Sigmoid colon (tissue), 7 donors: ENCODE results near the gene OCRL. TPM values are rescaled to one million over a fixed set of nuclear protein-coding genes. Genes with fewer than 3 reads are reported as not detected.

Source experiments
- DNase-seq: peaks from one replicate; pipeline ENCODE4 v3.0.0-alpha.2; 2019
- H3K27ac ChIP-seq, 4 donors: fragments of 200-600 bp; sonication (generic); one replicate each; pipeline ENCODE4 v1.5.1; 2016 to 2019; ENCODE audit warnings: mild to moderate bottlenecking in 1 of 4
- H3K27me3 ChIP-seq, 3 donors: fragments of 200-600 bp; sonication (generic); one replicate each; pipeline ENCODE4 v1.5.1; 2019; ENCODE audit warnings: mild to moderate bottlenecking in 1 of 3
- H3K36me3 ChIP-seq, 4 donors: fragments of 200-600 bp; sonication (generic); one replicate each; pipeline ENCODE4 v1.5.1; 2016 to 2019
- H3K4me1 ChIP-seq, 4 donors: fragments of 200-600 bp; sonication (generic); one replicate each; pipeline ENCODE4 v1.5.1; 2017 to 2019
- H3K4me3 ChIP-seq, 4 donors: fragments of 200-600 bp; sonication (generic); one replicate each; pipeline ENCODE4 v1.5.1; 2017 to 2019; ENCODE audit warnings: mild to moderate bottlenecking in 2 of 4, moderate library complexity in 1 of 4
- H3K9me3 ChIP-seq, 4 donors: fragments of 200-600 bp in 3 of 4; sonication (generic) in 3 of 4; one replicate each; pipeline versions ENCODE4 v1.5.1 to v1.6.1; 2013 to 2019
- EP300 ChIP-seq, 4 donors: sonication (generic); formaldehyde crosslinking; IDR thresholded peaks; one replicate each; pipeline ENCODE4 v1.6.1; 2017; ENCODE audit warnings: antibody characterized with exemption in 4 of 4
- POLR2A ChIP-seq, 2 donors: fragments of 450-650 bp; IDR thresholded peaks; one replicate each; pipeline ENCODE4 v1.6.1; 2016; ENCODE audit warnings: antibody characterized with exemption in 2 of 2, mild to moderate bottlenecking in 2 of 2, moderate library complexity in 2 of 2
- POLR2AphosphoS5 ChIP-seq, 4 donors: sonication (generic); formaldehyde crosslinking; IDR thresholded peaks; one replicate each; pipeline ENCODE4 v1.6.1; 2017; ENCODE audit warnings: antibody characterized with exemption in 4 of 4
- WGBS, 2 donors: extraction: QIAGEN DNeasy Blood & Tissue Kit; methylation state at CpG; one replicate each; pipeline ENCODE4 v1.1.7; 2013; 5-methylcytosine and 5-hydroxymethylcytosine counted together
- intact Hi-C: fragments of 100-400 bp; cut with DNase I; formaldehyde crosslinking; loops from one replicate; pipeline ENCODE4 v1.15.1; 2023
- polyA plus RNA-seq, 3 donors: library from polyadenylated mRNA; stranded (reverse); fragments of 200-250 nt; gene quantifications; one replicate each; pipeline ENCODE4 v1.2.3, GENCODE V29; 2013
- total RNA-seq, 4 donors: library from RNA; depleted of rRNA; stranded (reverse); fragments of >200 nt; gene quantifications; one replicate each; pipeline ENCODE4 v1.1.0, GENCODE V29; 2016
- TF ChIP-seq, protein P1 (sequence below), 4 experiments: fragments of 450-650 bp in 3 of 4; fragments of 200-600 bp in 1 of 4; IDR thresholded peaks; one replicate each; pipeline ENCODE4 v1.5.1; 2016 to 2019; ENCODE audit warnings: antibody characterized with exemption in 4 of 4, mild to moderate bottlenecking in 3 of 4, moderate library complexity in 2 of 4
- donor health status: healthy with polysubstance abuse.
- donor health status: Bipolar disorder and iron deficiency.
- donor health status: healthy.

Gene OCRL
- total and polyA plus RNA-seq, 7 donors, result 12.2 to 24.1 (median 15.1) TPM

DNA sequence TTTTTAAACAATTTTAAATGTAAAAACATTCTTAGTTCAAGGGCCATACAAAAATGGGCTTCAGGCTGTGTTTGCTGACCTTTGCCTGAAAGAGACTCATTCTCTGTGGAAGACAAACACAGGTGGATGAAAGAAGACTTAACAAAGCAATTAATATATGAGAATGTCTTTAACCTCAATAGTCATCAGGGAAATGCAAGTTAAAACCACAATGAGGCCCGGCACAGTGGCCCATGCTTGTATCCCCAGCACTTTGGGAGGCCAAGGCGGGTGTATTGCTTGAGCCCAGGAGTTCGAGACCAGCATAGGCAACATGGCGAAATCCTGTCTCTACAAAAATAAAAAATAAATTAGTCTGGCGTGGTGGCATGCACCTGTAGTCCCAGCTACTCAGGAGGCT, 9.6 kb upstream of the OCRL start:
- intact Hi-C loops, result no loop called here

DNA sequence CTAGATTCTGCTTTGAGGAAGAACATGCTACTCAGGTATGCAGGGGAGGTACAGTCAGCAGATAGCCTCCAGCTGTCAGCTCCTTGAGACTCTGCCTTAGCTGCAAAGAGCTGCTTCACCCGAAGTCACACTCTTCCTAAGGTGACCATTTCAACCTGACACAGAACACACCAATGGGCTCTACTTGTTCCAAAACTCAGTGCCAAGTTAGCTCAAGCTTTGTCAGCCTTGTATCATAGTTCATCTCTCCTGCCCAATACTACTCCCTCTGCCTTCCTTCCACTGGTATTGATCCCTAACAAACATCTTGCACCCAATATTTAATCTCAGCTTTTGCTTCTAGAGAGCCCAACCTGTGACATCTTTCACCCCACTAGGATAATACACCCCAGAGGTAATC, 8.9 kb upstream of the OCRL start:
- WGBS, 2 donors, result 38 to 89% methylated on average over 1 of the region's 1 CpG
- H3K4me1 ChIP-seq, result no peaks in the 10 kb centered on the region
- intact Hi-C loops, result no loop called here
- no peak for TF ChIP-seq POLR2AphosphoS5 (IDR thresholded peaks at IDR 0.05)
- TF ChIP-seq, protein P1, sequence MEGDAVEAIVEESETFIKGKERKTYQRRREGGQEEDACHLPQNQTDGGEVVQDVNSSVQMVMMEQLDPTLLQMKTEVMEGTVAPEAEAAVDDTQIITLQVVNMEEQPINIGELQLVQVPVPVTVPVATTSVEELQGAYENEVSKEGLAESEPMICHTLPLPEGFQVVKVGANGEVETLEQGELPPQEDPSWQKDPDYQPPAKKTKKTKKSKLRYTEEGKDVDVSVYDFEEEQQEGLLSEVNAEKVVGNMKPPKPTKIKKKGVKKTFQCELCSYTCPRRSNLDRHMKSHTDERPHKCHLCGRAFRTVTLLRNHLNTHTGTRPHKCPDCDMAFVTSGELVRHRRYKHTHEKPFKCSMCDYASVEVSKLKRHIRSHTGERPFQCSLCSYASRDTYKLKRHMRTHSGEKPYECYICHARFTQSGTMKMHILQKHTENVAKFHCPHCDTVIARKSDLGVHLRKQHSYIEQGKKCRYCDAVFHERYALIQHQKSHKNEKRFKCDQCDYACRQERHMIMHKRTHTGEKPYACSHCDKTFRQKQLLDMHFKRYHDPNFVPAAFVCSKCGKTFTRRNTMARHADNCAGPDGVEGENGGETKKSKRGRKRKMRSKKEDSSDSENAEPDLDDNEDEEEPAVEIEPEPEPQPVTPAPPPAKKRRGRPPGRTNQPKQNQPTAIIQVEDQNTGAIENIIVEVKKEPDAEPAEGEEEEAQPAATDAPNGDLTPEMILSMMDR (IDR thresholded peaks at IDR 0.05), result no peak
- TF ChIP-seq POLR2A (IDR thresholded peaks at IDR 0.05), result no peak
- TF ChIP-seq EP300 (IDR thresholded peaks at IDR 0.05), result no peak
- no peaks in the 10 kb centered on the region for H3K9me3 ChIP-seq
- no peaks in the 10 kb centered on the region for H3K27me3 ChIP-seq
- H3K4me3 ChIP-seq, result no peak overlapping the region
- no peak overlapping the region for H3K27ac ChIP-seq
- DNase-seq, result no peak
- H3K36me3 ChIP-seq, result no peaks in the 10 kb centered on the region

More for the DNA sequence above, 9.6 kb upstream of the OCRL start:
- Histone ChIP-seq H3K9me3 (no peaks in the 10 kb centered on the region), H3K27me3 (no peaks in the 10 kb centered on the region), H3K36me3 (no peaks in the 10 kb centered on the region), H3K4me3 (no peak overlapping the region), H3K4me1 (no peaks in the 10 kb centered on the region), H3K27ac (no peak overlapping the region)
- WGBS, 2 donors, result 94 to 96% methylated on average over 5 of the region's 5 CpGs
- no peak for TF ChIP-seq EP300 (IDR thresholded peaks at IDR 0.05)
- TF ChIP-seq POLR2A (IDR thresholded peaks at IDR 0.05), result no peak
- TF ChIP-seq POLR2AphosphoS5 (IDR thresholded peaks at IDR 0.05), result no peak
- TF ChIP-seq, protein P1 (IDR thresholded peaks at IDR 0.05), result no peak
- DNase-seq, result no peak

- intact Hi-C loops, result no loop called here
- DNase-seq, result no peak
- peak overlapping the region in 3 of 4 donors; percentile 11 to 59 (median 50) for H3K27ac ChIP-seq
These were observed 5.1 kb upstream of the OCRL start for GRCh38 chrX:129534816-129535578.

GRCh38 chrX:129540722-129541184, 694 bp downstream of the OCRL start:
- TF ChIP-seq POLR2A (IDR thresholded peaks at IDR 0.05), result no peak
- TF ChIP-seq, protein P1 (IDR thresholded peaks at IDR 0.05), result no peak
- no peak for TF ChIP-seq EP300 (IDR thresholded peaks at IDR 0.05)
- TF ChIP-seq POLR2AphosphoS5 (IDR thresholded peaks at IDR 0.05), result no peak
- no peaks in the 10 kb centered on the region for H3K27me3 ChIP-seq
- no peaks in the 10 kb centered on the region for H3K9me3 ChIP-seq
- 2% methylated on average over 14 of the region's 14 CpGs for WGBS, 2 donors
- H3K4me1 ChIP-seq, result peaks cover 0 to 4% (median 0%) of the 10 kb centered on the region in 4 donors
- peak overlapping the region; percentile 62 to 77 (median 69) for H3K4me3 ChIP-seq
- H3K27ac ChIP-seq, result peak overlapping the region; percentile 83 to 89 (median 84)
- H3K36me3 ChIP-seq, result no peaks in the 10 kb centered on the region
- intact Hi-C loops, result loop anchor here (2.0 kb wide), 1 partner anchor 18 kb away; the partner anchor contains the start of gene SMARCA1
- peak; percentile 69 for DNase-seq

More at GRCh38 chrX:129534816-129535578, 5.1 kb upstream of the OCRL start:
- TF ChIP-seq EP300 (IDR thresholded peaks at IDR 0.05) (no peak), POLR2AphosphoS5 (IDR thresholded peaks at IDR 0.05) (no peak), POLR2A (IDR thresholded peaks at IDR 0.05) (no peak)
- TF ChIP-seq, protein P1 (IDR thresholded peaks at IDR 0.05), result no peak
- Histone ChIP-seq H3K4me3 (no peak overlapping the region), H3K9me3 (no peaks in the 10 kb centered on the region), H3K36me3 (no peaks in the 10 kb centered on the region), H3K27me3 (no peaks in the 10 kb centered on the region), H3K4me1 (no peaks in the 10 kb centered on the region)
- 93% methylated on average over 4 of the region's 4 CpGs for WGBS, 2 donors
